ENCODE measurements around the gene RAB3C.

- TF ChIP-seq, protein P1, sequence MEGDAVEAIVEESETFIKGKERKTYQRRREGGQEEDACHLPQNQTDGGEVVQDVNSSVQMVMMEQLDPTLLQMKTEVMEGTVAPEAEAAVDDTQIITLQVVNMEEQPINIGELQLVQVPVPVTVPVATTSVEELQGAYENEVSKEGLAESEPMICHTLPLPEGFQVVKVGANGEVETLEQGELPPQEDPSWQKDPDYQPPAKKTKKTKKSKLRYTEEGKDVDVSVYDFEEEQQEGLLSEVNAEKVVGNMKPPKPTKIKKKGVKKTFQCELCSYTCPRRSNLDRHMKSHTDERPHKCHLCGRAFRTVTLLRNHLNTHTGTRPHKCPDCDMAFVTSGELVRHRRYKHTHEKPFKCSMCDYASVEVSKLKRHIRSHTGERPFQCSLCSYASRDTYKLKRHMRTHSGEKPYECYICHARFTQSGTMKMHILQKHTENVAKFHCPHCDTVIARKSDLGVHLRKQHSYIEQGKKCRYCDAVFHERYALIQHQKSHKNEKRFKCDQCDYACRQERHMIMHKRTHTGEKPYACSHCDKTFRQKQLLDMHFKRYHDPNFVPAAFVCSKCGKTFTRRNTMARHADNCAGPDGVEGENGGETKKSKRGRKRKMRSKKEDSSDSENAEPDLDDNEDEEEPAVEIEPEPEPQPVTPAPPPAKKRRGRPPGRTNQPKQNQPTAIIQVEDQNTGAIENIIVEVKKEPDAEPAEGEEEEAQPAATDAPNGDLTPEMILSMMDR (IDR thresholded peaks at IDR 0.05) = no peak
- TF ChIP-seq POLR2A (IDR thresholded peaks at IDR 0.05) = no peak
Measured at GRCh38 chr5:58683567-58683966, 100.7 kb downstream of the RAB3C start.

Measured in body of pancreas (tissue), 4 donors.